Adrenal gland (tissue), 5 donors: ENCODE measurements around the gene SLTM.
"Not testable (repeated sequence)": the region's sequence is repeated elsewhere in the genome, so short reads cannot be mapped to it uniquely, and the experiment has no call there.

Experiments
- POLR2A ChIP-seq, 2 donors: fragments of 450-650 bp; IDR thresholded peaks; one replicate each; pipeline ENCODE4 v1.6.1; 2017; ENCODE audit warnings: antibody characterized with exemption in 2 of 2, mild to moderate bottlenecking in 2 of 2, moderate library complexity in 1 of 2
- TF ChIP-seq, protein P1 (sequence below), 6 experiments: fragments of 450-650 bp in 4 of 6; fragments of 200-600 bp in 2 of 6; sonication (generic) in 1 of 6; IDR thresholded peaks; 1 replicate in 5 of 6; 2 replicates in 1 of 6; pipeline versions ENCODE4 v1.5.1 to v1.8.0; 2016 to 2021; ENCODE audit warnings: antibody characterized with exemption in 6 of 6, mild to moderate bottlenecking in 2 of 6, moderate library complexity in 1 of 6
- donor health status: DM: no; HTN: no; CAD: no.

DNA sequence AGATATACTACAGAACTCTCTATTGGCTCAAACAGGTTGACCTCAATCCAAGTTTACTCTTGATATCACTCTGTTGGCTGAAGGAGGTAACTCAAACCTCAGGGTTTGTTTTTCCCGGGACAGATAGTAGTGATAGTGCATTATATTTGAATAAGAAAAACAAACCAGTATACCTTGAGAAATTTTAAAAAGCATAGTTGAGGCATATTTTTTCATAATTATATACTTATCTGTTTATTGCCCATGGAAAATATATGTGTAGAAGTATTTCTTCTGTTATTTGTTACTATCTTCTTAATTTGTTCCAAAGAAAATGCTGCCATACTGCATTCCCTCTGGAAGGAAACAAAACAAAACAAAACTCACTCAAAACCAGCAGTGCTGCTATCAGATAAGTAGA lies 76.9 kb downstream of the SLTM start:
- TF ChIP-seq POLR2A (IDR thresholded peaks at IDR 0.05) = not testable (repeated sequence)
- TF ChIP-seq, protein P1, sequence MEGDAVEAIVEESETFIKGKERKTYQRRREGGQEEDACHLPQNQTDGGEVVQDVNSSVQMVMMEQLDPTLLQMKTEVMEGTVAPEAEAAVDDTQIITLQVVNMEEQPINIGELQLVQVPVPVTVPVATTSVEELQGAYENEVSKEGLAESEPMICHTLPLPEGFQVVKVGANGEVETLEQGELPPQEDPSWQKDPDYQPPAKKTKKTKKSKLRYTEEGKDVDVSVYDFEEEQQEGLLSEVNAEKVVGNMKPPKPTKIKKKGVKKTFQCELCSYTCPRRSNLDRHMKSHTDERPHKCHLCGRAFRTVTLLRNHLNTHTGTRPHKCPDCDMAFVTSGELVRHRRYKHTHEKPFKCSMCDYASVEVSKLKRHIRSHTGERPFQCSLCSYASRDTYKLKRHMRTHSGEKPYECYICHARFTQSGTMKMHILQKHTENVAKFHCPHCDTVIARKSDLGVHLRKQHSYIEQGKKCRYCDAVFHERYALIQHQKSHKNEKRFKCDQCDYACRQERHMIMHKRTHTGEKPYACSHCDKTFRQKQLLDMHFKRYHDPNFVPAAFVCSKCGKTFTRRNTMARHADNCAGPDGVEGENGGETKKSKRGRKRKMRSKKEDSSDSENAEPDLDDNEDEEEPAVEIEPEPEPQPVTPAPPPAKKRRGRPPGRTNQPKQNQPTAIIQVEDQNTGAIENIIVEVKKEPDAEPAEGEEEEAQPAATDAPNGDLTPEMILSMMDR (IDR thresholded peaks at IDR 0.05) = not testable (repeated sequence)
